ENCODE results near the gene TUBD1.

DNA sequence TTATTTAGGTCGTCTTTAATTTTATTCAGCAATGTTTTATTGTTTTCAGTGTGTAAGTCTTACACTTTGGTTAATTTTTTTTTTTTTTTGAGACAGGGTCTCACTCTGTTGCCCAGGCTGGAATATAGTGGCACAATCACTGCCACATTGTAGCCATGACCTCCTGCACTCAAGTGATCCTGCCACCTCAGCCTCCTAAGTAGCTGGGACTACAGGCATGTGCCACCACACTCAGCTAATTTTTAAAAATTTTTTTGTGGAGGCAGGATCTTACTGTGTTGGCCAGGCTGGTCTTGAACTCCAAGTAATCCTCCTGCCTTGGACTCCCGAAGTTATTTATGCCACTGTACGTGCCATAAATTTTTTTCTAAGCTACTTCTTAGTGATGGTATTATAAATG lies 14.7 kb upstream of the TUBD1 start:
- TF ChIP-seq, protein P1, sequence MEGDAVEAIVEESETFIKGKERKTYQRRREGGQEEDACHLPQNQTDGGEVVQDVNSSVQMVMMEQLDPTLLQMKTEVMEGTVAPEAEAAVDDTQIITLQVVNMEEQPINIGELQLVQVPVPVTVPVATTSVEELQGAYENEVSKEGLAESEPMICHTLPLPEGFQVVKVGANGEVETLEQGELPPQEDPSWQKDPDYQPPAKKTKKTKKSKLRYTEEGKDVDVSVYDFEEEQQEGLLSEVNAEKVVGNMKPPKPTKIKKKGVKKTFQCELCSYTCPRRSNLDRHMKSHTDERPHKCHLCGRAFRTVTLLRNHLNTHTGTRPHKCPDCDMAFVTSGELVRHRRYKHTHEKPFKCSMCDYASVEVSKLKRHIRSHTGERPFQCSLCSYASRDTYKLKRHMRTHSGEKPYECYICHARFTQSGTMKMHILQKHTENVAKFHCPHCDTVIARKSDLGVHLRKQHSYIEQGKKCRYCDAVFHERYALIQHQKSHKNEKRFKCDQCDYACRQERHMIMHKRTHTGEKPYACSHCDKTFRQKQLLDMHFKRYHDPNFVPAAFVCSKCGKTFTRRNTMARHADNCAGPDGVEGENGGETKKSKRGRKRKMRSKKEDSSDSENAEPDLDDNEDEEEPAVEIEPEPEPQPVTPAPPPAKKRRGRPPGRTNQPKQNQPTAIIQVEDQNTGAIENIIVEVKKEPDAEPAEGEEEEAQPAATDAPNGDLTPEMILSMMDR (IDR thresholded peaks at IDR 0.05), result no peak
- TF ChIP-seq POLR2A (IDR thresholded peaks at IDR 0.05), result no peak
